ENCODE measurements around the gene NKAIN2.
"Not testable (repeated sequence)": the region's sequence is repeated elsewhere in the genome, so short reads cannot be mapped to it uniquely, and the experiment has no call there.

NKAIN2 gene

GRCh38 chr6:124463271-124463670 is 659.6 kb downstream of the NKAIN2 start:
- Histone ChIP-seq H3K9ac (ENCODE audit: low read length) (no peak overlapping the region), H3K27ac (ENCODE audit: low read length) (no peak overlapping the region), H3K27me3 (ENCODE audit: control insufficient read depth, insufficient read depth, low read length) (no peaks in the 10 kb centered on the region), H3K9me3 (ENCODE audit: control insufficient read depth, low read depth, low read length) (no peaks in the 10 kb centered on the region), H3K36me3 (ENCODE audit: control insufficient read depth, low read depth, low read length) (no peaks in the 10 kb centered on the region), H3K4me3 (ENCODE audit: low read length) (no peak overlapping the region), H3K4me1 (ENCODE audit: control insufficient read depth, low read depth, low read length) (no peaks in the 10 kb centered on the region)

DNA sequence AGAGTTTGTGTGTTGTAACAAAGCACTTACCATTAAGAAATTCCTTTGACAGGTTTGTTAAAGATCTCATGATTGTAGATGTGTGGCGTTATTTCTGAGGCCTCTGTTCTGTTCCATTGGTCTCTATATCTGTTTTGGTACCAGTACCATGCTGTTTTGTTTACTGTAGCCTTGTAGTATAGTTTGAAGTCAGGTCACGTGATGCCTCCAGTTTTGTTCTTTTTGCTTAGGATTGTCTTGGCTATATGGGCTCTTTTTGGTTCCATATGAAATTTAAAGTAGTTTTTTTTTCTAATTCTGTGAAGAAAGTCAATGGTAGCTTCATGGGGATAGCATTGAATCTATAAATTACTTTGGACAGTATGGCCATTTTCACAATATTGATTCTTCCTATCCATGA is 660.9 kb downstream of the NKAIN2 start:
- not testable (repeated sequence) for H3K27ac ChIP-seq (ENCODE audit: low read length); H3K9ac ChIP-seq (ENCODE audit: low read length); H3K4me3 ChIP-seq (ENCODE audit: low read length); H3K36me3 ChIP-seq (ENCODE audit: control insufficient read depth, low read depth, low read length); H3K9me3 ChIP-seq (ENCODE audit: control insufficient read depth, low read depth, low read length); H3K4me1 ChIP-seq (ENCODE audit: control insufficient read depth, low read depth, low read length); H3K27me3 ChIP-seq (ENCODE audit: control insufficient read depth, insufficient read depth, low read length)

GRCh38 chr6:124466949-124467348 is 663.3 kb downstream of the NKAIN2 start:
- Histone ChIP-seq H3K36me3 (ENCODE audit: control insufficient read depth, low read depth, low read length) (no peaks in the 10 kb centered on the region), H3K27me3 (ENCODE audit: control insufficient read depth, insufficient read depth, low read length) (no peaks in the 10 kb centered on the region), H3K4me1 (ENCODE audit: control insufficient read depth, low read depth, low read length) (no peaks in the 10 kb centered on the region), H3K9me3 (ENCODE audit: control insufficient read depth, low read depth, low read length) (no peaks in the 10 kb centered on the region), H3K27ac (ENCODE audit: low read length) (no peak overlapping the region), H3K4me3 (ENCODE audit: low read length) (no peak overlapping the region), H3K9ac (ENCODE audit: low read length) (no peak overlapping the region)

GRCh38 chr6:124467366-124467765 is 663.7 kb downstream of the NKAIN2 start:
- no peak overlapping the region for H3K27ac ChIP-seq (ENCODE audit: low read length)
- no peak overlapping the region for H3K9ac ChIP-seq (ENCODE audit: low read length)
- no peaks in the 10 kb centered on the region for H3K9me3 ChIP-seq (ENCODE audit: control insufficient read depth, low read depth, low read length)
- no peaks in the 10 kb centered on the region for H3K4me1 ChIP-seq (ENCODE audit: control insufficient read depth, low read depth, low read length)
- H3K36me3 ChIP-seq (ENCODE audit: control insufficient read depth, low read depth, low read length) = no peaks in the 10 kb centered on the region
- H3K27me3 ChIP-seq (ENCODE audit: control insufficient read depth, insufficient read depth, low read length) = no peaks in the 10 kb centered on the region
- H3K4me3 ChIP-seq (ENCODE audit: low read length) = no peak overlapping the region

DNA sequence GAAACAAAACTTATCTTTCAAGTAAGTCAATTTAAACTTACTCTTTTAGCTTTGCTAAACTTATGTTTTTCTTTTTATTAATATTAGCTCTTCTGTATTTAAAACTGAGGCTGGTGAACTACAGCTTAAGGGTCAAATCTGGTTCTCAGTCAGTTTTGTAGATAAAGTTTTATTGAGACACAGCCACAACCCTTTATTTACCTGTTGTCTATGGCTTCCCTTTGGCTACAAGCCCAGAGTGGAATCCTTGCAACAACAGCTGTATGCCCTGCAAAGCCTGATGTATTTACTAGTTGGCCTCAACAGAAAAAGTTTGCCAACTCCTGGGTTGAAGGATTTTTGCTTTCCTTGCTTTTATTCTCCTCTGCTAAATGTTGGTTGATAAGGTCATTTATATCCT is 667.1 kb downstream of the NKAIN2 start:
- H3K36me3 ChIP-seq (ENCODE audit: control insufficient read depth, low read depth, low read length) = no peaks in the 10 kb centered on the region
- H3K9ac ChIP-seq (ENCODE audit: low read length) = no peak overlapping the region
- no peaks in the 10 kb centered on the region for H3K27me3 ChIP-seq (ENCODE audit: control insufficient read depth, insufficient read depth, low read length)
- H3K4me3 ChIP-seq (ENCODE audit: low read length) = no peak overlapping the region
- no peaks in the 10 kb centered on the region for H3K9me3 ChIP-seq (ENCODE audit: control insufficient read depth, low read depth, low read length)
- no peaks in the 10 kb centered on the region for H3K4me1 ChIP-seq (ENCODE audit: control insufficient read depth, low read depth, low read length)
- H3K27ac ChIP-seq (ENCODE audit: low read length) = no peak overlapping the region

GRCh38 chr6:124475176-124475575 is 671.5 kb downstream of the NKAIN2 start:
- no peaks in the 10 kb centered on the region for H3K9me3 ChIP-seq (ENCODE audit: control insufficient read depth, low read depth, low read length)
- no peaks in the 10 kb centered on the region for H3K36me3 ChIP-seq (ENCODE audit: control insufficient read depth, low read depth, low read length)
- H3K27ac ChIP-seq (ENCODE audit: low read length) = no peak overlapping the region
- no peak overlapping the region for H3K9ac ChIP-seq (ENCODE audit: low read length)
- H3K4me1 ChIP-seq (ENCODE audit: control insufficient read depth, low read depth, low read length) = no peaks in the 10 kb centered on the region
- H3K4me3 ChIP-seq (ENCODE audit: low read length) = no peak overlapping the region
- H3K27me3 ChIP-seq (ENCODE audit: control insufficient read depth, insufficient read depth, low read length) = no peaks in the 10 kb centered on the region

- Histone ChIP-seq H3K9ac (ENCODE audit: low read length) (no peak overlapping the region), H3K4me3 (ENCODE audit: low read length) (no peak overlapping the region), H3K27me3 (ENCODE audit: control insufficient read depth, insufficient read depth, low read length) (no peaks in the 10 kb centered on the region), H3K27ac (ENCODE audit: low read length) (no peak overlapping the region), H3K4me1 (ENCODE audit: control insufficient read depth, low read depth, low read length) (no peaks in the 10 kb centered on the region), H3K36me3 (ENCODE audit: control insufficient read depth, low read depth, low read length) (no peaks in the 10 kb centered on the region), H3K9me3 (ENCODE audit: control insufficient read depth, low read depth, low read length) (no peaks in the 10 kb centered on the region)
Measured at GRCh38 chr6:124478906-124479305, 675.2 kb downstream of the NKAIN2 start.

GRCh38 chr6:124479991-124480430 is 676.3 kb downstream of the NKAIN2 start:
- no peaks in the 10 kb centered on the region for H3K9me3 ChIP-seq (ENCODE audit: control insufficient read depth, low read depth, low read length)
- no peak overlapping the region for H3K9ac ChIP-seq (ENCODE audit: low read length)
- no peak overlapping the region for H3K27ac ChIP-seq (ENCODE audit: low read length)
- H3K36me3 ChIP-seq (ENCODE audit: control insufficient read depth, low read depth, low read length) = no peaks in the 10 kb centered on the region
- no peak overlapping the region for H3K4me3 ChIP-seq (ENCODE audit: low read length)
- no peaks in the 10 kb centered on the region for H3K4me1 ChIP-seq (ENCODE audit: control insufficient read depth, low read depth, low read length)
- H3K27me3 ChIP-seq (ENCODE audit: control insufficient read depth, insufficient read depth, low read length) = no peaks in the 10 kb centered on the region

GRCh38 chr6:124482071-124482491 is 678.4 kb downstream of the NKAIN2 start:
- no peak overlapping the region for H3K9ac ChIP-seq (ENCODE audit: low read length)
- no peaks in the 10 kb centered on the region for H3K4me1 ChIP-seq (ENCODE audit: control insufficient read depth, low read depth, low read length)
- no peaks in the 10 kb centered on the region for H3K9me3 ChIP-seq (ENCODE audit: control insufficient read depth, low read depth, low read length)
- no peak overlapping the region for H3K27ac ChIP-seq (ENCODE audit: low read length)
- no peak overlapping the region for H3K4me3 ChIP-seq (ENCODE audit: low read length)
- no peaks in the 10 kb centered on the region for H3K36me3 ChIP-seq (ENCODE audit: control insufficient read depth, low read depth, low read length)
- H3K27me3 ChIP-seq (ENCODE audit: control insufficient read depth, insufficient read depth, low read length) = no peaks in the 10 kb centered on the region

DNA sequence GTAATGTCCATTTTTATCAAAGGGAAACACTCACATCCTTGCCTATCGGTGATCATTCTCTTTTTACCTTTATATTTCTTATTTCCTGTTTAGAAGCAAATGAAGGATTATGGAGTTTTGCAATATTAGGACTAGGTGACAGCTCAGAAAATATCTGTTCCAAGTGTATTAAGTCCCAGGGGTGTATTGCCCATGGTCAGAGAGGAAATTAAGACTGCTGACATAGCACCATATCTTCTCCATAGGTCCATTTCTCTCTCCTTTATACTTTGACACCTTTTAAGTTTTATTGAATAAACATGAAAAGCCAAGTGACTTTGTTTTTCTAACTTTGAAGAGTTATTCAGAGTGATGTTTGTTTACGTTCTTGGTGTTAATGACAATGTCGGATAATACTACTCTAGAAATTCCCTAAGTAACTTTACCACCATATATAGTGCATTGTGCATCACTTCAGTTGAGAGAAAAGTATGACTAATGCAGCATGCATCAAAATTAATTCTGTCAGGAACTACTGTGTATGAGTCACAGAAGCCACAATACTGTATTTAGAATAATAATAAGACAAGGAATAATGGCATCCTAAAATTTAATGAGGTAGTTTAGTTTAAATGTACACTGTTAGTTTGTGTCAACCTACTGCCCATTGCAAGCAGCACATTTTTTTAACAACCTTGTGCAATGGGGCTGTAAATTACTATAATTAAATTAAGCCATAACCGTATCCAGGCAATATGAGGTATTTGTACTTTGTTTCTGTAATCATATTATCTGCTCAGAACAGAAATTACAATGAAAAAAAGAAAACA is 684.2 kb downstream of the NKAIN2 start:
- Histone ChIP-seq H3K9me3 (ENCODE audit: control insufficient read depth, low read depth, low read length) (no peaks in the 10 kb centered on the region), H3K4me3 (ENCODE audit: low read length) (no peak overlapping the region), H3K9ac (ENCODE audit: low read length) (no peak overlapping the region), H3K36me3 (ENCODE audit: control insufficient read depth, low read depth, low read length) (no peaks in the 10 kb centered on the region), H3K27ac (ENCODE audit: low read length) (no peak overlapping the region), H3K4me1 (ENCODE audit: control insufficient read depth, low read depth, low read length) (no peaks in the 10 kb centered on the region), H3K27me3 (ENCODE audit: control insufficient read depth, insufficient read depth, low read length) (no peaks in the 10 kb centered on the region)

DNA sequence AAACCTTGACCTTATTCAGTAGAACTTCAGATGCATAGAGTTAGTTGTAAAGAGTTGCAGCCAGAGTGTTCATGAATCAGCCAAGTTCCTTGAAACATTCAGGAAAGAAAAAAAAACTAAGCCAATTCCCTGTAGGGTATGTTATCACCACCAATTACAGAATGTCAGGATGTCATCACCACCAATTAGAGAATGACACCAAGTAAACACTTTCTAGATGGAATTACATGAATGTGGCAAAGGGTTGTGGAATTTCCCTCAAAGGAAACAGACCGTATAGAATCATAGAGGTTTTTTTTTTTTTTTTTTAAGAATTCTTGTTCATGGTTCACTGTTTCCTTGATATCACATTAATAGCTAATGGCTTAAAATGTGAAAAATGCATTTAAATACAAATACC is 686.5 kb downstream of the NKAIN2 start:
- Histone ChIP-seq H3K27ac (ENCODE audit: low read length) (no peak overlapping the region), H3K4me1 (ENCODE audit: control insufficient read depth, low read depth, low read length) (peaks cover 9% of the 10 kb centered on the region), H3K9ac (ENCODE audit: low read length) (no peak overlapping the region), H3K4me3 (ENCODE audit: low read length) (no peak overlapping the region), H3K36me3 (ENCODE audit: control insufficient read depth, low read depth, low read length) (no peaks in the 10 kb centered on the region), H3K9me3 (ENCODE audit: control insufficient read depth, low read depth, low read length) (no peaks in the 10 kb centered on the region), H3K27me3 (ENCODE audit: control insufficient read depth, insufficient read depth, low read length) (no peaks in the 10 kb centered on the region)

- H3K9ac ChIP-seq (ENCODE audit: low read length) = no peak overlapping the region
- H3K4me1 ChIP-seq (ENCODE audit: control insufficient read depth, low read depth, low read length) = peaks cover 11% of the 10 kb centered on the region
- H3K36me3 ChIP-seq (ENCODE audit: control insufficient read depth, low read depth, low read length) = no peaks in the 10 kb centered on the region
- no peak overlapping the region for H3K27ac ChIP-seq (ENCODE audit: low read length)
- no peaks in the 10 kb centered on the region for H3K9me3 ChIP-seq (ENCODE audit: control insufficient read depth, low read depth, low read length)
- no peaks in the 10 kb centered on the region for H3K27me3 ChIP-seq (ENCODE audit: control insufficient read depth, insufficient read depth, low read length)
- H3K4me3 ChIP-seq (ENCODE audit: low read length) = no peak overlapping the region
Measured at GRCh38 chr6:124493259-124493658, 689.6 kb downstream of the NKAIN2 start.
